Measurements from ENCODE around the gene TPO.

Gene TPO

GRCh38 chr2:1581965-1582625 lies 168.8 kb downstream of the TPO start:
- DNase-seq (ENCODE audit: low spot score) = no peak
- no peak for FAIRE-seq

- DNase-seq (ENCODE audit: low spot score) (no peak), FAIRE-seq (no peak)
Observed at GRCh38 chr2:1582891-1583341, 169.7 kb downstream of the TPO start.

- FAIRE-seq = no peak
- DNase-seq (ENCODE audit: low spot score) = no peak
Observed at GRCh38 chr2:1584051-1584531, 170.8 kb downstream of the TPO start.

GRCh38 chr2:1584691-1585485 lies 171.6 kb downstream of the TPO start:
- FAIRE-seq (no peak), DNase-seq (ENCODE audit: low spot score) (peak; percentile 24)

GRCh38 chr2:1585635-1586034 lies 172.4 kb downstream of the TPO start:
- FAIRE-seq (no peak), DNase-seq (ENCODE audit: low spot score) (no peak)

GRCh38 chr2:1586251-1586922 lies 173.1 kb downstream of the TPO start:
- no peak for FAIRE-seq
- DNase-seq (ENCODE audit: low spot score) = no peak

- DNase-seq (ENCODE audit: low spot score) (peak; percentile 49), FAIRE-seq (no peak)
Observed at GRCh38 chr2:1586923-1587840, 173.9 kb downstream of the TPO start.

- no peak for DNase-seq (ENCODE audit: low spot score)
- FAIRE-seq = no peak
Observed at GRCh38 chr2:1588051-1588977, 175.1 kb downstream of the TPO start.

- DNase-seq (ENCODE audit: low spot score) (peak; percentile 71), FAIRE-seq (no peak)
Observed at GRCh38 chr2:1588978-1589621, 175.8 kb downstream of the TPO start.

- no peak for DNase-seq (ENCODE audit: low spot score)
- no peak for FAIRE-seq
Observed at GRCh38 chr2:1590596-1591460, 177.6 kb downstream of the TPO start.

GRCh38 chr2:1591461-1591770 lies 178.2 kb downstream of the TPO start:
- DNase-seq (ENCODE audit: low spot score) (no peak), FAIRE-seq (no peak)

Data from RCC 7860 (cell line).